ENCODE measurements around the gene CRTC1.

CRTC1 gene

DNA sequence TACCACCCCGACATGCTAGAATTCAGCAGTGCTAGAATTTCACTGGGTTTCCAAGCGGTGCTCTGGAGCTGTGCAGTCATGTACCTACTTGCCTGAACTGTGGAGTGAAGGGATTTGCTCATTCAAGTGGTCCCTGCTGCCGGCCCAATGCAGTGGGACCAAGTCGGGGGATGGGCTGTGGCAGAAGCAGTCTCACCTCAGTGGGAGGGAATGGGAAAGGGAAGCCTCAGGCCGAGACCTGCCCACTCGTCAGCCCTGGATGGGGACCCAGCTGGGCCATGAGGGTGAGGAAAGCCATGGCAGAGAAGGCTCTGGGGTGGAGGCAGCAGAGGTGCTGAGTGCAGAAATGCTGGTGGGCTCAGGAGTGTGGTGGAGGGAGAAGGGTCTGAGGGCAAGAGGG, 31.7 kb upstream of the CRTC1 start:
- no peak for DNase-seq (ENCODE audit: low read depth)

DNA sequence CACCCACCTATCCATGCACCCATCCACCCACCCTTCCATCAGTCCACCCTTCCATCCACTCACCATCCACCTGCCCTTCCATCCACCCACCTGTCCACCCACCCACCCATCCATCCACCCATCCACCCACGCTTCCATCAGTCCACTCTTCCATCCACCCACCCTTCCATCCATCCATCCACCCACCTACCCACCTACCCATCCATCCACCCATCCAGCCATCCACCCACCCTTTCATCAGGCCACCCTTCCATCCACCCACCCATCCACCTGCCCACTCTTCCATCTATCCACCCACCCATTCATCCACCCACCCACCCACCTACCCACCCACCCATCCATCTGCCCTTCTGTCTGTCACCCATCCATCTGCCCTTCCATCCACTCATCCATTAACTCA, 29.6 kb upstream of the CRTC1 start:
- no peak for DNase-seq (ENCODE audit: low read depth)

GRCh38 chr19:18654469-18654868, 29.0 kb upstream of the CRTC1 start:
- no peak for DNase-seq (ENCODE audit: low read depth)

- DNase-seq (ENCODE audit: low read depth), result no peak
Observed at GRCh38 chr19:18655173-18655844, 28.2 kb upstream of the CRTC1 start.

- no peak for DNase-seq (ENCODE audit: low read depth)
Observed at GRCh38 chr19:18656337-18657086, 27.0 kb upstream of the CRTC1 start.

GRCh38 chr19:18657590-18658365, 25.7 kb upstream of the CRTC1 start:
- no peak for DNase-seq (ENCODE audit: low read depth)

DNA sequence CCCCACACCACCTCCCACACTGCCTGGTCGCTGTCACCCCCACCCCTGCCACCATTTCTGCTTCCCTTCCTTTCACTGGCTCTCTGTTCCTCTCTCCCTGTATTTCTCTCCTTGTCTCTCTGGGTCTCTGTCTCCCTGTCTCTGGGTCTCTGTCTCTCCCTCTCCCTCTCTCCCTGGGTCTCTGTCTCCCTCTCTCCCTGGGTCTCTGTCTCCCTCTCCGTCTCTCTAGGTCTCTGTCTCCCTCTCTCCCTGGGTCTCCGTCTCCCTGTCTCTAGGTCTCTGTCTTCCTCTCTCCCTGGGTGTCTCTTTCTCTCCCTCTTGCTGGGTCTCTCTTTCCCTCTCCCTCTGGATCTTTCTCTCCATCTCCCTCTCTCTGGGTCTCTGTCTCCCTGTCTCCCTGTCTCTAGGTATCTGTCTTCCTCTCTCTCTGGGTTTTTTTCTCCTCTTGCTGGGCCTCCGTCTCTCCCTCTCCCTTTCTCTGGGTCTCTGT, 25.1 kb upstream of the CRTC1 start:
- no peak for DNase-seq (ENCODE audit: low read depth)

- no peak for DNase-seq (ENCODE audit: low read depth)
Observed at GRCh38 chr19:18659281-18660050, 24.0 kb upstream of the CRTC1 start.

DNA sequence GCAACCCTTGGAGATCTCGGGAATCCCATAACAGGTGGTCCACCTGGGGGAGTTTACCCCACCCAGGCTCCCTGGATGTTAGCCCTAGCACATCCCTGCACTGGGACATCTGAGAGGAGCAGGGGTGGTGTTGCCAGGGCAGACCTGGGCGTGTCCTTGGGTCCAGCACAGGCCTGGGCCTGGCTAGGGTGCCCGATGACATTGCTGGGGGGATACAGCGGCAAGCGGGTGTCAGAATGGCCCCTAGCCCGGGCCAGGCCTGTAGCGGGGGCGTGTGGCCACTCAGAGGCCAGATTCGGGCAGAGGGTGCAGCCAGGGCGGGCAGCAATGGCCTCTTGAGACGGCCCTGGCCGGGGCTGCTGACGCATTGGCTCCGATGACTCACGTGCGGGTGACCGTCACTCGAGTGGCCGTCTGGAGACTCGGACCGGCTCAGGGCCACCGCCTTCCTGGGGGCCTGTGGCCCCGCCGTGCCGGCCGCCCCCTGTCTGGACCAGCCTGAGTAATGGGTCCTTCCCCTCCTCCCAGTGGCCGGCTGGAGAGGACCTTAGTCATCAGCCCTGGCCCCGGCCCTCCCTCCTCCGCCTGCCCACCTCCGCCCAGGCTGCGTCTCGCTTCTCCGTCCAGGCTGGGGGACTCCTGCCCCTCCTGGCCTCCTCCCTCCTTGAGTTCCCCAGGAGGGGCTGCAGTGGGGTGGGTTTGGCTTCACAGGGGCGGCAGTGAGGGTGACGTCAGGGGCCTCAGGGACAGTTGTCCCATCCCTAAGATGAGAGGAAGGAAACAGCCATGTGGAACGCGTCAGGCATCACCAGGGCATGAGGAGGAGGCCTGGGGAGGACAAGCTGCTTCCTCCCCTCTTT, 23.2 kb upstream of the CRTC1 start:
- no peak for DNase-seq (ENCODE audit: low read depth)

- no peak for DNase-seq (ENCODE audit: low read depth)
Observed at GRCh38 chr19:18660939-18661670, 22.4 kb upstream of the CRTC1 start.

- no peak for DNase-seq (ENCODE audit: low read depth)
Observed at GRCh38 chr19:18662972-18663732, 20.3 kb upstream of the CRTC1 start.

DNA sequence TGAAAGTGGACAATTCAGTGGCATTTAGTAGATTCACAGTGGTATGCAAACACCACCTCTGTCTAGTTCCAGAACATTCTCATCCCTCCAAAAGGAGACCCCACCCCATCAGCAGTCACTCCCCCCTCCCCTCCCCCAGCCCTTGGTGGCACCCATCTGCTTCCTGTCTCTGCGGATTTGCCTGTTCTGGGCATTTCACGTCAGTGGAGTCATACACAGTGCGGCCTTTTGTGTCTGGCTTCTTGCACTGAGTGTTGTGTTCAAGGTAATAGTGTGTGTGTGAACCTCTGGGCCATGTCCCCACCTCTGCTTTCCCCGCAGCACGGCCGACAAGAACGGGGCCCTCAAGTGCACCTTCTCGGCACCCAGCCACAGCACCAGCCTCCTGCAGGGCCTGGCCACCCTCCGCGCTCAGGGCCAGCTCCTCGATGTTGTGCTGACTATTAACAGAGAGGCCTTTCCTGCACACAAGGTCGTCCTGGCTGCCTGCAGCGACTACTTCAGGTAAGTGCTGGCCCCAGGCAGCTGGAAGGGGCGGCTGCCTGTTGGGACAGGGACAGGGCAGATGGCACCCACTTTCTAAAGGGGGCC, 19.4 kb upstream of the CRTC1 start:
- no peak for DNase-seq (ENCODE audit: low read depth)

DNA sequence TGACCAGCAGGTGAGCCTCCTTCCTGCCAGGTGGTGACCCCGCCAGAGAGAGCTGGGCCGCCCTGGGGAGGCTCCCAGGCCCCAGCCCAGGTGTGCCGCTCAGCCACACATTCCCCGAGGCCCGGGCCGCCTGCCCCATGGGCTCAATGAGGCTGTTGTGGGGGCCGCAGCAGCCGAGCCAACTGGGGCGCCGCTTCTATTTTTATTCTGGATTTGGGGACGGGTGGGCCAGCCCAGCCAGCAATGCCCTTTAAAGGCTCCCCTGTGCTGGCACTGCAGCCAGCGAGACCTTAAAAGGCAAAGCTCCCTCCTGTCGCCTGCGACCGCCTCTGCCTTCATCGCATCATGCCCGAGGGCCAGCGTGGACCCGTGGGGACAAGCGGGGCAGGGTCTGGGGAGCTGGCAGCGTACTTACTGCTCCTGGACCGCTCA, 17.7 kb upstream of the CRTC1 start:
- DNase-seq (ENCODE audit: low read depth), result no peak

- DNase-seq (ENCODE audit: low read depth), result no peak
Observed at GRCh38 chr19:18666317-18666716, 17.2 kb upstream of the CRTC1 start.

DNA sequence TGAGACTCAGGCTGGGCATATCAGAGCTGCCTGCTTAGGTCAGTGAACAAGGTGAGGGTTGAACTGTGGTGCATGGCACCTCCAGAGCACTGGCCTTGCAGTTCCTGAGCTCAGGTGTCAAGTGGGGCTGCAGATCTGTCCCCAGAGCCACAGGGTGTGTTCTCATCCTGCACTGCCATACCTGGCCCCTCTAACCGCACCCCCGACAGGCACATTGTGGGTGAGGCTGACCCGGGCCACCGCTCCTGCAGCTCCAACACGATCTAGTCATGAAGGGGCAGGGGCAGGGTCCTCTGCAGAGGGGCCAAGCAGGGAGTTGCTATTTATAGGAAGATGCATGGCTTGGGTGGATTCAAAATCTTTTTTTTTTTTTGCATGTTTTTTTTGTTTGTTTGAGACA, 16.7 kb upstream of the CRTC1 start:
- no peak for DNase-seq (ENCODE audit: low read depth)

GRCh38 chr19:18667531-18668251, 15.8 kb upstream of the CRTC1 start:
- no peak for DNase-seq (ENCODE audit: low read depth)

DNA sequence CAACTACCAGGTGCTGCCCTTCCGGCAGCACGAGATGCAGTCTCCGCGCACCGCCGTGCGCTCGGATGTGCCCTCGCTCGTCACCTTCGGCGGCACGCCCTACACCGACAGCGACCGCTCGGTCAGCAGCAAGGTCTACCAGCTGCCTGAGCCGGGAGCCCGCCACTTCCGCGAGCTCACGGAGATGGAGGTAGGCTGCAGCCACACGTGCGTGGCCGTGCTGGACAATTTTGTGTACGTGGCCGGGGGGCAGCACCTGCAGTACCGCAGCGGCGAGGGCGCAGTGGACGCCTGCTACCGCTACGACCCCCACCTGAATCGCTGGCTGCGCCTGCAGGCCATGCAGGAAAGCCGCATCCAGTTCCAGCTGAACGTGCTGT, 15.2 kb upstream of the CRTC1 start:
- no peak for DNase-seq (ENCODE audit: low read depth)

DNA sequence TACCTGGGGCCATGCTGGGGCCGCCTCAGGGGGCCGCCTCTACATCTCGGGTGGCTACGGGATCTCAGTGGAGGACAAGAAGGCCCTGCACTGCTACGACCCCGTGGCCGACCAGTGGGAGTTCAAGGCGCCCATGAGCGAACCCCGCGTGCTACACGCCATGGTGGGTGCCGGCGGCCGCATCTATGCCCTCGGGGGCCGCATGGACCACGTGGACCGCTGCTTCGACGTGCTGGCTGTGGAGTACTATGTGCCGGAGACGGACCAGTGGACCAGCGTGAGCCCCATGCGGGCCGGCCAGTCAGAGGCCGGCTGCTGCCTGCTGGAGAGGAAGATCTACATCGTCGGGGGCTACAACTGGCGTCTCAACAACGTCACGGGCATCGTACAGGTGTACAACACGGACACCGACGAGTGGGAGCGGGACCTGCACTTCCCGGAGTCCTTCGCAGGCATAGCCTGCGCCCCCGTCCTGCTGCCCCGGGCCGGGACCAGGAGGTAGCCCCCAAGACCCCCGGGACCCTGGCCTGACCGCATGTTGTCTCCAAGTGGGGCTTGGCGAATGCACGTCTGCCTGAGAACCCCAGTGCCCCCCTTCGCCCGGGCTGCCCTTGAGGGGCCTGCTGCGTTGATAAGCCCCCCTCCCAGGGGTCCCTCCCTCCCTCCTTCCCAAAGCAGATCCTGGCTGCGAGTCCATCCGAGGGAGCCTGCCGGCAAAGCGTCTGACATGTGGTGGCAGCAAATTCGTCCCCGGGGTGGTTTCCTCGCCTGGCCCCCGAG, 14.5 kb upstream of the CRTC1 start:
- DNase-seq (ENCODE audit: low read depth), result no peak

Data from HS-5 (cell line).